IMR-90 (cell line): Measurements from ENCODE around the gene POLA2. TPM values are rescaled to one million over a fixed set of nuclear protein-coding genes. Genes with fewer than 3 reads are reported as not detected.
A peak's percentile ranks its signal among the peaks of the same experiment; 100 is the strongest.

ENCODE experiments used
- ATAC-seq: fragments of 200-7000 bp; cut with Tn5 transposase; 2 replicates; pipeline ENCODE4 v1.9.1; 2020; ENCODE audit warnings: low read depth, mild to moderate bottlenecking, moderate library complexity
- BruUV-seq: library from RNA; stranded (reverse); fragments of 400-500 nt; replicated peaks from 2 replicates; lab custom pipeline; 2021; lab: Mats Ljungman, UMichigan
- CTCF ChIA-PET: fragments of 300-600 bp; formaldehyde crosslinking; extraction: SDS; loops from one replicate; lab custom pipeline; 2021; ENCODE audit warnings: antibody characterized with exemption; lab: Yijun Ruan, JAX
- POLR2A ChIA-PET: fragments of 300-600 bp; sonication (Branson Sonifier 250); formaldehyde crosslinking; loops from one replicate; lab custom pipeline; 2022; ENCODE audit warnings: antibody characterized with exemption; ENCODE audit not compliant: unreplicated experiment; lab: Charles Lee
- DNase-seq: peaks from one replicate; pipeline ENCODE4 v3.0.0; 2013
- H2AFZ ChIP-seq: replicated peaks from 2 replicates; pipeline ENCODE3; 2013; ENCODE audit warnings: low read length, mild to moderate bottlenecking; ENCODE audit not compliant: poor library complexity
- H2AK5ac ChIP-seq: 2 replicates; pipeline ENCODE4 v1.6.1; 2013; ENCODE audit warnings: low read depth, low read length, inconsistent platforms
- H2AK9ac ChIP-seq: replicated peaks from 2 replicates; pipeline ENCODE3; 2013; ENCODE audit warnings: mild to moderate bottlenecking, low read depth, low read length, moderate library complexity; ENCODE audit not compliant: poor library complexity
- H2BK120ac ChIP-seq: 2 replicates; pipeline ENCODE4 v1.6.1; 2013; ENCODE audit warnings: low read depth, low read length, inconsistent platforms
- H2BK15ac ChIP-seq: 3 replicates; pipeline ENCODE4 v1.6.1; 2013; ENCODE audit warnings: low read depth, low read length, inconsistent platforms
- H2BK20ac ChIP-seq: 2 replicates; pipeline ENCODE4 v1.6.1; 2013; ENCODE audit warnings: low read depth, mild to moderate bottlenecking, inconsistent platforms, low read length, moderate library complexity
- H2BK5ac ChIP-seq: 2 replicates; pipeline ENCODE4 v1.6.1; 2013; ENCODE audit warnings: mild to moderate bottlenecking, low read depth, low read length, inconsistent platforms; ENCODE audit not compliant: poor library complexity, severe bottlenecking
- H3K14ac ChIP-seq: replicated peaks from 2 replicates; pipeline ENCODE4 v1.6.1; 2013; ENCODE audit warnings: low read depth, low read length, inconsistent platforms
- H3K18ac ChIP-seq: 2 replicates; pipeline ENCODE4 v1.6.1; 2013; ENCODE audit warnings: low read depth, low read length, control low read depth
- H3K23ac ChIP-seq: 2 replicates; pipeline ENCODE4 v1.6.1; 2013; ENCODE audit warnings: low read depth, low read length, inconsistent platforms
- H3K27ac ChIP-seq: 2 replicates; pipeline ENCODE4 v1.5.1; 2013; ENCODE audit warnings: mild to moderate bottlenecking, control low read depth, low read length; ENCODE audit not compliant: insufficient read depth
- H3K27me3 ChIP-seq: 2 replicates; pipeline ENCODE4 v1.6.1; 2013; ENCODE audit warnings: low read length; ENCODE audit not compliant: control insufficient read depth, insufficient read depth
- H3K36me3 ChIP-seq: 2 replicates; pipeline ENCODE4 v1.6.1; 2013; ENCODE audit warnings: low read length, mixed read lengths; ENCODE audit not compliant: control insufficient read depth, insufficient read depth
- H3K4ac ChIP-seq: 2 replicates; pipeline ENCODE4 v1.6.1; 2013; ENCODE audit warnings: low read depth, low read length, inconsistent platforms
- H3K4me1 ChIP-seq: 2 replicates; pipeline ENCODE4 v1.6.1; 2013; ENCODE audit warnings: low read length, mixed read lengths; ENCODE audit not compliant: control insufficient read depth, insufficient read depth
- H3K4me2 ChIP-seq: 2 replicates; pipeline ENCODE4 v1.6.1; 2013; ENCODE audit warnings: low read depth, mild to moderate bottlenecking, control low read depth, low read length, moderate library complexity
- H3K4me3 ChIP-seq: 2 replicates; pipeline ENCODE4 v1.5.1; 2013; ENCODE audit warnings: low read depth, mild to moderate bottlenecking, control low read depth, low read length, moderate library complexity; ENCODE audit not compliant: insufficient read depth
- H3K56ac ChIP-seq: 2 replicates; pipeline ENCODE4 v1.6.1; 2013; ENCODE audit warnings: low read length, inconsistent platforms; ENCODE audit not compliant: insufficient read depth; ENCODE audit errors: extremely low read depth
- H3K79me1 ChIP-seq, 2 experiments: 2 replicates each; pipeline ENCODE4 v1.6.1; 2013; ENCODE audit warnings: low read length in 2 of 2, inconsistent platforms in 1 of 2, low read depth in 1 of 2
- H3K9ac ChIP-seq: 2 replicates; pipeline ENCODE4 v1.6.1; 2013; ENCODE audit warnings: low read depth, low read length, control low read depth
- H3K9me1 ChIP-seq: 2 replicates; pipeline ENCODE4 v1.6.1; 2013; ENCODE audit warnings: low read length, inconsistent platforms; ENCODE audit not compliant: insufficient read depth
- H3K9me3 ChIP-seq: 2 replicates; pipeline ENCODE4 v1.6.1; 2013; ENCODE audit warnings: low read length; ENCODE audit not compliant: control insufficient read depth, insufficient read depth
- H4K20me1 ChIP-seq: 2 replicates; pipeline ENCODE4 v1.6.1; 2013; ENCODE audit warnings: low read length, inconsistent platforms; ENCODE audit not compliant: insufficient read depth
- H4K5ac ChIP-seq: 2 replicates; pipeline ENCODE4 v1.6.1; 2013; ENCODE audit warnings: mild to moderate bottlenecking, low read depth, low read length, control low read depth
- H4K8ac ChIP-seq, 2 experiments: 2 replicates each; pipeline ENCODE4 v1.6.1; 2013; ENCODE audit warnings: low read depth in 2 of 2, low read length in 2 of 2, control low read depth in 1 of 2, inconsistent platforms in 1 of 2
- H4K91ac ChIP-seq: 2 replicates; pipeline ENCODE4 v1.6.1; 2013; ENCODE audit warnings: low read depth, low read length, inconsistent platforms; ENCODE audit not compliant: insufficient read depth
- BHLHE40 ChIP-seq: fragments of 150-350 bp; IDR thresholded peaks from 2 replicates; pipeline ENCODE4 v1.6.1; 2016; ENCODE audit warnings: mild to moderate bottlenecking, low read depth, low read length
- CEBPB ChIP-seq: IDR thresholded peaks from 2 replicates; pipeline ENCODE4 v1.6.1; 2012; ENCODE audit warnings: low read depth, low read length, improper control_type of control experiment
- CHD1 ChIP-seq: IDR thresholded peaks from 2 replicates; pipeline ENCODE4 v1.6.1; 2012; ENCODE audit warnings: low read depth, low read length, improper control_type of control experiment
- FOS ChIP-seq: fragments of 150-350 bp; IDR thresholded peaks from 2 replicates; pipeline ENCODE4 v1.6.1; 2016; ENCODE audit warnings: low read depth, low read length
- MAFK ChIP-seq: IDR thresholded peaks from 2 replicates; pipeline ENCODE4 v1.6.1; 2012; ENCODE audit warnings: low read depth, low read length, improper control_type of control experiment
- MAZ ChIP-seq: IDR thresholded peaks from 2 replicates; pipeline ENCODE4 v1.6.1; 2012; ENCODE audit warnings: low read depth, mild to moderate bottlenecking, low read length, improper control_type of control experiment, moderate library complexity, borderline replicate concordance
- RAD21 ChIP-seq: IDR thresholded peaks from 2 replicates; pipeline ENCODE4 v1.6.1; 2012; ENCODE audit warnings: low read length, improper control_type of control experiment
- SMC3 ChIP-seq: fragments of 150-350 bp; IDR thresholded peaks from 2 replicates; pipeline ENCODE4 v1.6.1; 2016; ENCODE audit warnings: low read depth, mild to moderate bottlenecking, antibody characterized with exemption, low read length, moderate library complexity
- WGBS, 2 experiments: methylation state at CpG; one replicate each; pipeline versions ENCODE4 v1.1.5 to v1.1.7; 2013; ENCODE audit warnings: missing lambda C conversion rate in 2 of 2; ENCODE audit not compliant: insufficient read length in 1 of 2; ENCODE audit errors: extremely low coverage in 2 of 2; 5-methylcytosine and 5-hydroxymethylcytosine counted together
- dilution Hi-C: fragments of 300-500 bp; cut with HindIII; formaldehyde crosslinking; loops from one replicate; pipeline ENCODE4 v1.14.3; 2018; ENCODE audit warnings: low sequenced_read_pairs; ENCODE audit not compliant: unreplicated experiment
- in situ Hi-C: fragments of 300-500 bp; cut with MboI; formaldehyde crosslinking; loops from 3 replicates; pipeline ENCODE4 v1.14.3; 2019; ENCODE audit warnings: low sequenced_read_pairs, inconsistent platforms, mixed read lengths
- intact Hi-C: fragments of 100-400 bp; cut with micrococcal nuclease; formaldehyde crosslinking; loops from 2 replicates; pipeline ENCODE4 v1.10.0; 2022
- polyA plus RNA-seq, 3 experiments: library from polyadenylated mRNA; depleted of rRNA; stranded (reverse); fragments of >200 nt; gene quantifications; 2 replicates each; pipeline ENCODE4 v1.2.3, GENCODE V29; 2012; ENCODE audit warnings: low replicate concordance in 1 of 3
- total RNA-seq: library from RNA; depleted of rRNA; stranded (reverse); fragments of >200 nt; gene quantifications from 2 replicates; pipeline ENCODE4 v1.2.3, GENCODE V29; 2012

The POLA2 gene
- total and polyA plus RNA-seq, 2 of the 4 experiments (the other 2 are of a cell fraction) = 14.2 to 17.3 TPM

GRCh38 chr11:65310736-65311135, 49.0 kb downstream of the POLA2 start:
- Histone ChIP-seq H2AK9ac (no peak overlapping the region), H3K4me1 (peaks cover 35% of the 10 kb centered on the region), H4K5ac (no peak overlapping the region), H3K18ac (no peak overlapping the region), H2BK120ac (no peak overlapping the region; the same call in 1 of the 2 replicates), H3K4me2 (peak overlapping the region; percentile 34; the same call in 1 of the 2 replicates), H4K91ac (peak overlapping the region; percentile 23; the same call in 1 of the 2 replicates), H2AFZ (no peak overlapping the region), H4K20me1 (peaks cover 6% of the 10 kb centered on the region), H3K9ac (no peak overlapping the region), H3K4ac (peak overlapping the region; percentile 56), H3K9me1 (peaks cover 28% of the 10 kb centered on the region), H3K79me1 (peaks cover 5 to 41% of the 10 kb centered on the region in 2 experiments; a peak in 2 of 4 replicates), H2BK15ac (peak overlapping the region; percentile 73; the same call in 1 of the 3 replicates), H4K8ac (0 out of 4 replicates have a peak overlapping the region, but pooled peaks of 1 of the 2 experiments have one; percentile 39), H3K23ac (0 out of 2 replicates have a peak overlapping the region, but pooled peaks have one; percentile 17), H3K14ac (peak overlapping the region; percentile 81; the same call in 1 of the 2 replicates), H3K9me3 (no peaks in the 10 kb centered on the region), H3K27me3 (no peaks in the 10 kb centered on the region), H2AK5ac (peak overlapping the region; percentile 36; the same call in 1 of the 2 replicates), H2BK5ac (no peak overlapping the region), H3K4me3 (no peak overlapping the region), H2BK20ac (no peak overlapping the region), H3K27ac (no peak overlapping the region), H3K36me3 (no peaks in the 10 kb centered on the region), H3K56ac (no peak overlapping the region)
- no TSS peak for BruUV-seq
- WGBS, 2 experiments = no CpG with 5 or more reads among the region's 6 CpGs
- ChIA-PET CTCF (interaction anchor here (0.5 to 1.5 kb wide), 3 partner anchors 14 to 108 kb away, joined by 3 read pairs; no protein-coding TSS in a partner anchor), POLR2A (no interaction called here)
- dilution Hi-C loops (no loop called here), intact Hi-C loops (no loop called here), in situ Hi-C loops (no loop called here)
- peak; percentile 56 for DNase-seq
- TF ChIP-seq FOS = no peak
- TF ChIP-seq RAD21 = no peak
- no peak for TF ChIP-seq MAFK
- TF ChIP-seq CHD1 = no peak
- TF ChIP-seq BHLHE40 = no peak
- no peak for TF ChIP-seq CEBPB
- no peak for TF ChIP-seq MAZ
- no peak for TF ChIP-seq SMC3
- ATAC-seq = no peak
